Measurements from ENCODE around the gene EXD2.

GRCh38 chr14:69153873-69154270, 37.4 kb upstream of the EXD2 start:
- no peak for TF ChIP-seq GATA3 (IDR thresholded peaks at IDR 0.05; ENCODE audit: low read depth, low read length)
- no peak for TF ChIP-seq GATA2 (IDR thresholded peaks at IDR 0.05; ENCODE audit: low read depth, low read length)
